ENCODE results near the gene ANK3.

Gene ANK3

DNA sequence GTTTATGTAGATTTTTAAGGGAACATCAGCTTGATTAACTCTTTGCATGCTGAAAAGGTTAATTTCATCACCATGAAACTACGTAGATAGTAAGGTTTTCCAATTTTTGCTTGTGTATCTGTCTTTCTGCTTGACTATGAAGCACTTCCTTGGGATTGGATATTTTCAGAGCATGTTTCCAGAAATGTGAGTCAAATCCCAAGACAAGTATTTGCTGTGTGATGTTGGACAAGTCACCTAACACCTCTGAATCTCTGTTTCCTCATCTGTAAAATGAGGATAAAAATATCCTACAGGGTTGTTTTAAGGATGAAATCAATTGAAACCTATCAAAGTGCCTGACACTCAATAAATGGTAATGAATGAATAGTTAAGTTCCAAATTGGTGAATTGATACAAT, 42.4 kb downstream of the ANK3 start:
- POLR2A ChIA-PET: no interaction called here
- no peak for DNase-seq (ENCODE audit: low read depth, low spot score)
- TF ChIP-seq, protein P1, sequence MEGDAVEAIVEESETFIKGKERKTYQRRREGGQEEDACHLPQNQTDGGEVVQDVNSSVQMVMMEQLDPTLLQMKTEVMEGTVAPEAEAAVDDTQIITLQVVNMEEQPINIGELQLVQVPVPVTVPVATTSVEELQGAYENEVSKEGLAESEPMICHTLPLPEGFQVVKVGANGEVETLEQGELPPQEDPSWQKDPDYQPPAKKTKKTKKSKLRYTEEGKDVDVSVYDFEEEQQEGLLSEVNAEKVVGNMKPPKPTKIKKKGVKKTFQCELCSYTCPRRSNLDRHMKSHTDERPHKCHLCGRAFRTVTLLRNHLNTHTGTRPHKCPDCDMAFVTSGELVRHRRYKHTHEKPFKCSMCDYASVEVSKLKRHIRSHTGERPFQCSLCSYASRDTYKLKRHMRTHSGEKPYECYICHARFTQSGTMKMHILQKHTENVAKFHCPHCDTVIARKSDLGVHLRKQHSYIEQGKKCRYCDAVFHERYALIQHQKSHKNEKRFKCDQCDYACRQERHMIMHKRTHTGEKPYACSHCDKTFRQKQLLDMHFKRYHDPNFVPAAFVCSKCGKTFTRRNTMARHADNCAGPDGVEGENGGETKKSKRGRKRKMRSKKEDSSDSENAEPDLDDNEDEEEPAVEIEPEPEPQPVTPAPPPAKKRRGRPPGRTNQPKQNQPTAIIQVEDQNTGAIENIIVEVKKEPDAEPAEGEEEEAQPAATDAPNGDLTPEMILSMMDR (IDR thresholded peaks at IDR 0.05; ENCODE audit: insufficient read depth, low read length, missing control alignments): no peak
- no peak overlapping the region for H3K4me3 ChIP-seq (ENCODE audit: low read depth, low read length)
- CTCF ChIA-PET: no interaction called here

DNA sequence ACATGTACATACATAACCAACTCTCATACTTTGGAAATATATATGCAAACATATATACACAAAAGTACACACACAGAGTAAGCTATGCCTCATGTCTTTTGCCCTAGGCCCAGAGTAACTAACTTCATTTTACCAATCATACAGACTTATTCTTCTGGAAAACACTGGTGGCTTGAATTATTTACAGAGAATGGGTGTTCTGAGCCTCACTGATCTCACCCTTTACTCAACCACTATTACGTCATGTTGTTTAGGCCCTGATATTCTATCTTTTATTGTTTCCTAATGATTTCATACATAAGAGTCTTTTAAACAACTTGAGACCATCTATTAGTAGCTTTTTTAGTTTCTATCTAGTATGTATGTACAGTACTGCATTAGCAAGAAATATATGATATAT, 43.0 kb downstream of the ANK3 start:
- ChIA-PET POLR2A (no interaction called here), CTCF (no interaction called here)
- H3K4me3 ChIP-seq (ENCODE audit: low read depth, low read length): no peak overlapping the region
- TF ChIP-seq, protein P1 (IDR thresholded peaks at IDR 0.05; ENCODE audit: insufficient read depth, low read length, missing control alignments): no peak
- DNase-seq (ENCODE audit: low read depth, low spot score): no peak

DNA sequence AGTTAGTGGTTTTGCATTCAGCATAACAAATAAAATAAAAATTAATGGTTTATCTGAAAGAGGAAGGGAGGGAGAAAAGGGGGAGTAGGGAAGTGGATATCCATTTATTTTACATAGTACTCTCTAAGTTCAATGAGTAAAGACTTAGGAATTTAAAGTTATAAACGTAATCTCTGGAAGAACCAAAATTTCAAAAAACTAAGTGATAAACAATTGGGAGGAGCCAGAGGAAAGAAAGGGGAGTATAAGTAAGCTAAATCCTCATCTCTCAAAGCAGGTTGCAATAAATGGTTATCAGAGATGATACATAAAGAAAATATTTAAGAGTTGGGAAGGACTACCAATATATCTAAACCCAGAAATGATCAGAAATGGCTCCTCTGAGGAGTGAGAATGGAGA, 46.4 kb downstream of the ANK3 start:
- no peak overlapping the region for H3K4me3 ChIP-seq (ENCODE audit: low read depth, low read length)
- no peak for DNase-seq (ENCODE audit: low read depth, low spot score)
- POLR2A ChIA-PET: no interaction called here
- TF ChIP-seq, protein P1 (IDR thresholded peaks at IDR 0.05; ENCODE audit: insufficient read depth, low read length, missing control alignments): no peak
- CTCF ChIA-PET: interaction anchor here (1.1 kb wide), 1 partner anchor 66 kb away, joined by 3 read pairs; no protein-coding TSS in a partner anchor

DNA sequence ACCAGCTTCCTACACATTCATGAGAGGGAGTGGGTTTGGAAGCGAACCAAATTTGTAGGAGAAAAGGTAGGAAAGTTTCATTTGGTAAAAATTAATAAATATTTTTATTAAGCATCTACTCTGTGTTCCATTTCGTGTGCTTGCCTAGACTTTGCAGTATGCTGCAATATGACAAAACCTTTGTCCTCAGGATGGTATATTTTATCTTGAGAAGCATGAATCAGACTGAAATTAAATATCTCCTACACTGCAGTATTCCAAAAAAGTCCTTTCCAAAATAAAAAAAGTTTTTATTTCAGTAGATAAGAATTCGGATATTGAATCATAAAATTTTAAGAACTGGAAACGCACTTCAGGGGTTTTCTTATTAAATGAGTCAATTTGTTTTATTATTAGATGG, 47.7 kb downstream of the ANK3 start:
- ChIA-PET POLR2A (no interaction called here), CTCF (no interaction called here)
- TF ChIP-seq, protein P1 (IDR thresholded peaks at IDR 0.05; ENCODE audit: insufficient read depth, low read length, missing control alignments): no peak

DNA sequence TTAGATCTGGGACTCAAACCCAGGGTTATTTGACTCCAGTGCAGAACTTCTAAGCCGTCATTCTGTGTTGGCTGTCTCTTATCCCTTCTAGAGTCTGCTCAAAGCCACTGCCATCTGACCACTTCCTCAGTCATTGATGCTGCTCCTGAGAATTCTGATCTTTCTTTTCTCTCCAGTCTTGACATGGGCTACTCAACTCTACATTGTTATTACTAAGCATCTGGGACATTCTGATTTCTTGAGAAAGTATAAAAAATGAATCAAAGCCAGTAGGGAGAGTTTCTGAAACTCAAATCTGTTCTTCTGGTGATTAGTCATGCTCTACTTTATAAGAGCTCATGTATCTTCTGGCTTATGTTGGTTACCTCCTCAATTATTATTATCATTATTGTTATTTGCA, 48.7 kb downstream of the ANK3 start:
- CTCF ChIA-PET: no interaction called here
- H3K4me3 ChIP-seq (ENCODE audit: low read depth, low read length): no peak overlapping the region
- POLR2A ChIA-PET: no interaction called here

More for the DNA sequence above, 47.7 kb downstream of the ANK3 start:
- H3K4me3 ChIP-seq (ENCODE audit: low read depth, low read length): no peak overlapping the region
- no peak for DNase-seq (ENCODE audit: low read depth, low spot score)

DNA sequence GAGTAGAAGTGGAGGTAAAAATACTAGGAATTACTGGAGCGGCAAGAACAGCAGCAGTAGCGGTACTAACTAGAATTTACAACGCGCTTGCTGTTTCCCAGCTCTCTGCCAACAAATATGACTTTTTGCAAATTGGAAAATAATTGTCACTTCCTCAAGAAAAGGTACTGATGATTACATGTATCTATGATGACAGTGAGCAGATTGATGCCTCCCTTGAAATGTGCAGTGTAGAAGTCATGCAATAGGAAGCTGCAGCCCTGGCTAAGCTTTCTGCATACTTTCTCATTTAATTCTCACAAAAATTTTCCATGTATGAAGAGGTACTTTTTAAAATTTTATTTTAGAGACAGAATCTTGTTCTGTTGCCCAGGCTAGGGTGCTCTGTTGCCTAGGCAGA, 49.9 kb downstream of the ANK3 start:
- ChIA-PET CTCF (interaction anchor here (1.3 kb wide), 1 partner anchor 103 kb away, joined by 3 read pairs; no protein-coding TSS in a partner anchor), POLR2A (no interaction called here)
- no peak for DNase-seq (ENCODE audit: low read depth, low spot score)
- no peak overlapping the region for H3K4me3 ChIP-seq (ENCODE audit: low read depth, low read length)
- TF ChIP-seq, protein P1 (IDR thresholded peaks at IDR 0.05; ENCODE audit: insufficient read depth, low read length, missing control alignments): no peak

More for the DNA sequence above, 48.7 kb downstream of the ANK3 start:
- TF ChIP-seq, protein P1 (IDR thresholded peaks at IDR 0.05; ENCODE audit: insufficient read depth, low read length, missing control alignments): no peak
- DNase-seq (ENCODE audit: low read depth, low spot score): no peak

Data from AG04449 (cell line).